GM13976 (cell line): ENCODE results near the gene C21orf58.
"Not testable (repeated sequence)": the region's sequence is repeated elsewhere in the genome, so short reads cannot be mapped to it uniquely, and the experiment has no call there.

Source experiments
- DNase-seq: peaks from one replicate; pipeline ENCODE4 v3.0.0; 2012; ENCODE audit warnings: low spot score
- CTCF ChIP-seq: IDR thresholded peaks from 2 replicates; pipeline ENCODE4 v1.5.1; 2012; ENCODE audit warnings: borderline replicate concordance, mild to moderate bottlenecking; ENCODE audit not compliant: insufficient read depth; ENCODE audit errors: extremely low read depth, missing control alignments, control extremely low read depth
- in situ Hi-C: fragments of 300-500 bp; cut with MboI; formaldehyde crosslinking; loops from one replicate; pipeline ENCODE4 v1.12.0; 2022; ENCODE audit warnings: low sequenced_read_pairs, mixed read lengths, inconsistent platforms; ENCODE audit not compliant: unreplicated experiment

C21orf58 gene

GRCh38 chr21:46323710-46324389 lies at the start of gene C21orf58, which contains the start of gene PCNT:
Gene C21orf58 (minus strand): TSS chr21:46323870. CDS start chr21:46322738, 1,132 bp downstream.
Gene PCNT (plus strand): TSS chr21:46324156. CDS start chr21:46324229, 73 bp downstream.
- peak; percentile 98 for DNase-seq
- TF ChIP-seq CTCF: no peak
- in situ Hi-C loops: no loop called here

GRCh38 chr21:46372947-46373346 lies 49.3 kb upstream of the C21orf58 start:
- in situ Hi-C loops, DNase-seq: not testable (repeated sequence)

GRCh38 chr21:46372014-46372485 lies 48.4 kb upstream of the C21orf58 start:
- in situ Hi-C loops: no loop called here
- TF ChIP-seq CTCF: no peak
- no peak for DNase-seq

- TF ChIP-seq CTCF: no peak
- peak; percentile 58 for DNase-seq
- in situ Hi-C loops: no loop called here
Observed at GRCh38 chr21:46371204-46372013, 47.7 kb upstream of the C21orf58 start.

- in situ Hi-C loops: no loop called here
- no peak for TF ChIP-seq CTCF
- peak; percentile 54 for DNase-seq
Observed at GRCh38 chr21:46369520-46370235, 46.0 kb upstream of the C21orf58 start.

- no peak for TF ChIP-seq CTCF
- peak; percentile 90 for DNase-seq
- in situ Hi-C loops: no loop called here
Observed at GRCh38 chr21:46368533-46369285, 45.0 kb upstream of the C21orf58 start.
